ENCODE data around the gene HIVEP1. TPM values are rescaled to one million over a fixed set of nuclear protein-coding genes. Genes with fewer than 3 reads are reported as not detected.
A peak's percentile ranks its signal among the peaks of the same experiment; 100 is the strongest.

The HIVEP1 gene
- total RNA-seq, 1 experiment from 2014 or later: 24.3 TPM

- DNase-seq (ENCODE audit: low spot score): no peak
- Mint-ChIP-seq H3K36me3 (no peaks in the 10 kb centered on the region), H3K9me3 (no peaks in the 10 kb centered on the region), H3K4me1 (peaks cover 16% of the 10 kb centered on the region), H3K27ac (peak overlapping the region; percentile 54; the same call in 1 of the 2 replicates), H3K4me3 (no peak overlapping the region), H3K27me3 (ENCODE audit: low read depth) (no peaks in the 10 kb centered on the region)
- CTCF ChIA-PET: no interaction called here
- TF ChIP-seq ZNF263 (CRISPR knock-in tag; IDR thresholded peaks at IDR 0.05; ENCODE audit: low read depth): no peak
- TF ChIP-seq NR3C1 (CRISPR knock-in tag; conservative IDR thresholded peaks at IDR 0.05; ENCODE audit: low read depth): no peak
- no peak for TF ChIP-seq ZNF396 (CRISPR knock-in tag; IDR thresholded peaks at IDR 0.05; ENCODE audit: borderline replicate concordance)
- no peak for TF ChIP-seq GRHL2 (CRISPR knock-in tag; IDR thresholded peaks at IDR 0.05; ENCODE audit: insufficient replicate concordance, severe bottlenecking)
- no peak for TF ChIP-seq NR1H2 (CRISPR knock-in tag; IDR thresholded peaks at IDR 0.05)
- ATAC-seq: no peak
- POLR2A ChIA-PET: no interaction called here
Measured at GRCh38 chr6:12048609-12049008, 36.5 kb downstream of the HIVEP1 start.

GRCh38 chr6:12049165-12049564, 37.1 kb downstream of the HIVEP1 start:
- Mint-ChIP-seq H3K27me3 (ENCODE audit: low read depth) (no peaks in the 10 kb centered on the region), H3K9me3 (no peaks in the 10 kb centered on the region), H3K4me1 (peaks cover 13% of the 10 kb centered on the region), H3K36me3 (no peaks in the 10 kb centered on the region), H3K27ac (peak overlapping the region; percentile 73; the same call in 1 of the 2 replicates), H3K4me3 (no peak overlapping the region)
- DNase-seq (ENCODE audit: low spot score) (no peak), ATAC-seq (no peak)
- POLR2A ChIA-PET: no interaction called here
- no peak for TF ChIP-seq ARID4B (CRISPR knock-in tag; IDR thresholded peaks at IDR 0.05; ENCODE audit: borderline replicate concordance)
- no peak for TF ChIP-seq CDX4 (CRISPR knock-in tag; IDR thresholded peaks at IDR 0.05; ENCODE audit: borderline replicate concordance)
- no peak for TF ChIP-seq E2F4 (CRISPR knock-in tag; IDR thresholded peaks at IDR 0.05; ENCODE audit: borderline replicate concordance, low read depth)
- no peak for TF ChIP-seq HMGXB4 (CRISPR knock-in tag; IDR thresholded peaks at IDR 0.05)
- CTCF ChIA-PET: no interaction called here

GRCh38 chr6:12051861-12052368, 39.8 kb downstream of the HIVEP1 start:
- no peak overlapping the region for H3K27ac Mint-ChIP-seq
- no peaks in the 10 kb centered on the region for H3K27me3 Mint-ChIP-seq (ENCODE audit: low read depth)

More at GRCh38 chr6:12051861-12052368, 39.8 kb downstream of the HIVEP1 start:
- no peaks in the 10 kb centered on the region for H3K9me3 Mint-ChIP-seq
- ChIA-PET CTCF (no interaction called here), POLR2A (no interaction called here)
- ATAC-seq (no peak), DNase-seq (ENCODE audit: low spot score) (no peak)
- no peak overlapping the region for H3K4me3 Mint-ChIP-seq
- TF ChIP-seq ZNF232 (CRISPR knock-in tag; IDR thresholded peaks at IDR 0.05) (no peak), ZNF671 (CRISPR knock-in tag; IDR thresholded peaks at IDR 0.05) (no peak), ZNF416 (CRISPR knock-in tag; IDR thresholded peaks at IDR 0.05) (no peak), ZBTB43 (CRISPR knock-in tag; IDR thresholded peaks at IDR 0.05) (no peak), AR (CRISPR knock-in tag; IDR thresholded peaks at IDR 0.05) (no peak), FOXP4 (CRISPR knock-in tag; IDR thresholded peaks at IDR 0.05) (no peak), GTF2I (CRISPR knock-in tag; conservative IDR thresholded peaks at IDR 0.05) (no peak), GRHL2 (CRISPR knock-in tag; IDR thresholded peaks at IDR 0.05; ENCODE audit: insufficient replicate concordance, severe bottlenecking) (no peak)
- H3K4me1 Mint-ChIP-seq: peaks cover 7% of the 10 kb centered on the region; the same call in 1 of the 2 replicates
- H3K36me3 Mint-ChIP-seq: no peaks in the 10 kb centered on the region

Measured in WTC11 (cell line).